Activated CD4-positive, alpha-beta T cell treated with anti-CD3 and anti-CD28 coated beads, Interleukin-2, amount 50 U/mL, for 16 hours (primary cell): ENCODE measurements around the gene PSMB7.

Experiments used
- DNase-seq: peaks from one replicate; pipeline ENCODE4 v3.0.0-alpha.2; 2020

The PSMB7 gene

GRCh38 chr9:124415102-124415851 lies at the start of gene PSMB7:
PSMB7 (minus strand) TSS chr9:124415442; CDS start chr9:124415425, 17 bp downstream.
- DNase-seq, result peak; percentile 98

- no peak for DNase-seq
Observed at GRCh38 chr9:124462739-124463138, 47.5 kb upstream of the PSMB7 start.

GRCh38 chr9:124458441-124458840 lies 43.2 kb upstream of the PSMB7 start:
- DNase-seq, result no peak

- no peak for DNase-seq
Observed at GRCh38 chr9:124457887-124458431, 42.7 kb upstream of the PSMB7 start.

GRCh38 chr9:124457079-124457886 lies 42.0 kb upstream of the PSMB7 start:
- no peak for DNase-seq

- no peak for DNase-seq
Observed at GRCh38 chr9:124456341-124457078, 41.3 kb upstream of the PSMB7 start.

GRCh38 chr9:124455820-124456219 lies 40.6 kb upstream of the PSMB7 start:
- DNase-seq, result no peak

GRCh38 chr9:124454791-124455443 lies 39.7 kb upstream of the PSMB7 start:
- no peak for DNase-seq

- DNase-seq, result no peak
Observed at GRCh38 chr9:124454296-124454695, 39.1 kb upstream of the PSMB7 start.

- no peak for DNase-seq
Observed at GRCh38 chr9:124453586-124454191, 38.4 kb upstream of the PSMB7 start.

- no peak for DNase-seq
Observed at GRCh38 chr9:124452841-124453585, 37.8 kb upstream of the PSMB7 start.

- no peak for DNase-seq
Observed at GRCh38 chr9:124452326-124452725, 37.1 kb upstream of the PSMB7 start.

- DNase-seq, result no peak
Observed at GRCh38 chr9:124450931-124451661, 35.9 kb upstream of the PSMB7 start.

GRCh38 chr9:124450241-124450924 lies 35.1 kb upstream of the PSMB7 start, which contains the start of gene ADGRD2:
ADGRD2 (plus strand) TSS chr9:124450451; CDS start chr9:124451667, 1,216 bp downstream.
- no peak for DNase-seq

- no peak for DNase-seq
Observed at GRCh38 chr9:124449381-124450151, 34.3 kb upstream of the PSMB7 start.

- DNase-seq, result no peak
Observed at GRCh38 chr9:124448019-124448418, 32.8 kb upstream of the PSMB7 start.

- no peak for DNase-seq
Observed at GRCh38 chr9:124447297-124447661, 32.0 kb upstream of the PSMB7 start.

- no peak for DNase-seq
Observed at GRCh38 chr9:124444166-124444565, 28.9 kb upstream of the PSMB7 start.

GRCh38 chr9:124443625-124444024 lies 28.4 kb upstream of the PSMB7 start:
- no peak for DNase-seq
